Measurements from ENCODE around the gene PDXK. TPM values are rescaled to one million over a fixed set of nuclear protein-coding genes. Genes with fewer than 3 reads are reported as not detected.

The PDXK gene
- total and polyA plus RNA-seq, 10 of the 15 experiments (the other 5 are each of a cell fraction or from before 2014, with no cell fraction given), result 3.7 to 141 (median 60.0) TPM

DNA sequence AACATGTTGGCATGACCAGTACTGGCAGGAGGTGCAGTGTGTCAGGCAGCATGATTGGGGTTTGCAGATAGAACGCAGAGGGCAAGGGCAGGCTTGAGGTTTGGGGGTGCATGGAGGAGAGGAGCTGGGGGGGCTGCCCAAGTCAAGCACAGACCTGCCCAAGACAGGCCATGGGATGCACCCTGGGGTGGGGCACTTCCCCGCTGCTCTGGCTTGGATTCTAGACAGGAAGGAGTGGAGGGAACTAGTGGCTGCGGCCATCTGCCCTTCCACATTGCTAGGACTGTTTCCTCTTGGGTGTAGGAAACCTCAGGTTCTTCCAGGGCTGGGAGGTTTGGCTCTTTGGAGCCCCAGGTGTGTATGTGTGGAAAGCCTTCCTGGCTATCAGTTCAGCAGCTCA, 3.0 kb downstream of the PDXK start (continued):
- TF ChIP-seq NKRF (conservative IDR thresholded peaks at IDR 0.05), result no peak

DNA sequence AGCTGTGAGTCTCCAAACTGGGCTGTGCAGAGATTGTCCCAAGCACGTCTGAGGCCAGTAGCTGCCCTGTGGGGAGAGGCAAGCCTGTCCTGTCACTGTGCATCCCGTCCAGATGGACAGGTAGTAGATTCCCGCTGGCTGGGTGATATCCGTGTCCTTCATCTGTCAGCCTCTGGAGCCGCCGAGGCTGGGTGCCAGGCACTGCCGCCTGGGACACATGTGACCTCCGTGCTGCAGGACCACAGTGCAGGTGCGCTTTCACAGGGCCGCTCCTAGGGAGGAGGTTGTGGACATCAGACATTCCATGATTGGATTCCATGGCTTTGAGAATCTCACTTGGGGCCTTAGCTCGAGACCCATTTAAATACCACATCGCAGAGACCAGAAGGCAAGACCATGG, 4.7 kb downstream of the PDXK start:
- FAIRE-seq (no peak), ATAC-seq (no peak), DNase-seq (ENCODE audit: low read depth, low spot score) (no peak)
- ChIA-PET POLR2A (interaction anchor here (0.7 to 1.2 kb wide), 4 partner anchors 8 to 67 kb away, joined by 3 to 5 read pairs (median 4); no protein-coding TSS in a partner anchor), RAD21 (ENCODE audit: unreplicated experiment) (interaction anchor here (0.7 to 1.4 kb wide), 2 partner anchors 56 to 65 kb away, joined by 3 to 4 read pairs; partner anchors contain the start of gene HSF2BP), CTCF (no interaction called here), SMC1A (ENCODE audit: uncharacterized antibody, unreplicated experiment) (no interaction called here)
- H3K79me2 ChIP-seq (ENCODE audit: control insufficient read depth, insufficient read depth, low read length), result peaks cover 77% of the 10 kb centered on the region
- peaks cover 4 to 6% of the 10 kb centered on the region in 2 experiments; a peak in 3 of 4 replicates for H3K36me3 ChIP-seq (ENCODE audit: control insufficient read depth in 2 of 2, insufficient read depth in 2 of 2, low read length in 1 of 2)
- WGBS (ENCODE audit: insufficient coverage, insufficient replicate concordance, low lambda C conversion rate, missing lambda C conversion rate), result 98% methylated on average over 12 of the region's 12 CpGs
- no peak overlapping the region for H3K27ac ChIP-seq (ENCODE audit: control insufficient read depth, insufficient read depth)
- BruUV-seq (replicated peaks), result TSS peak; percentile 33
- no peak overlapping the region for H3K4me2 ChIP-seq (ENCODE audit: control insufficient read depth, insufficient read depth)
- in situ Hi-C loops (cut with MboI) (no loop called here), intact Hi-C loops (cut with micrococcal nuclease; ENCODE audit: unreplicated experiment) (no loop called here)
- no peaks in the 10 kb centered on the region for H3K9me3 ChIP-seq (replicated peaks; ENCODE audit: control insufficient read depth, insufficient read depth, low read length)
- H3K4me3 ChIP-seq, result no peak overlapping the region
- peaks cover 57% of the 10 kb centered on the region for H3K4me1 ChIP-seq (ENCODE audit: control insufficient read depth, insufficient read depth, low read length)
- no peak overlapping the region for H3K9ac ChIP-seq (ENCODE audit: control insufficient read depth, insufficient read depth, low read length)
- no peak overlapping the region for H2AFZ ChIP-seq (ENCODE audit: control insufficient read depth, low read depth, low read length)
- no peaks in the 10 kb centered on the region for H3K27me3 ChIP-seq (replicated peaks in 1 of 2; ENCODE audit: control insufficient read depth in 2 of 2, insufficient read depth in 2 of 2, low read length in 1 of 2)
- TF ChIP-seq WRNIP1 (IDR thresholded peaks at IDR 0.05; ENCODE audit: borderline replicate concordance, low read depth, low read length), result no peak
- TF ChIP-seq POLR2AphosphoS2 (IDR thresholded peaks at IDR 0.05; ENCODE audit: low read depth, low read length), result 0 out of 2 replicates have a peak, but pooled peaks have one; percentile 10
- H4K20me1 ChIP-seq (ENCODE audit: control insufficient read depth, insufficient read depth), result peaks cover 11% of the 10 kb centered on the region

Data from GM12878 (cell line).